Breast epithelium (tissue), 3 donors: ENCODE data around the gene PRPF19.

Experiments
- POLR2AphosphoS5 ChIP-seq, 3 donors: sonication (generic); formaldehyde crosslinking; IDR thresholded peaks; one replicate each; pipeline ENCODE4 v1.6.1; 2017; ENCODE audit warnings: antibody characterized with exemption in 3 of 3
- TF ChIP-seq, protein P1 (sequence below), 3 donors: fragments of 450-650 bp; IDR thresholded peaks; one replicate each; pipeline ENCODE4 v1.5.1; 2016 to 2017; ENCODE audit warnings: antibody characterized with exemption in 3 of 3, mild to moderate bottlenecking in 3 of 3, moderate library complexity in 3 of 3

DNA sequence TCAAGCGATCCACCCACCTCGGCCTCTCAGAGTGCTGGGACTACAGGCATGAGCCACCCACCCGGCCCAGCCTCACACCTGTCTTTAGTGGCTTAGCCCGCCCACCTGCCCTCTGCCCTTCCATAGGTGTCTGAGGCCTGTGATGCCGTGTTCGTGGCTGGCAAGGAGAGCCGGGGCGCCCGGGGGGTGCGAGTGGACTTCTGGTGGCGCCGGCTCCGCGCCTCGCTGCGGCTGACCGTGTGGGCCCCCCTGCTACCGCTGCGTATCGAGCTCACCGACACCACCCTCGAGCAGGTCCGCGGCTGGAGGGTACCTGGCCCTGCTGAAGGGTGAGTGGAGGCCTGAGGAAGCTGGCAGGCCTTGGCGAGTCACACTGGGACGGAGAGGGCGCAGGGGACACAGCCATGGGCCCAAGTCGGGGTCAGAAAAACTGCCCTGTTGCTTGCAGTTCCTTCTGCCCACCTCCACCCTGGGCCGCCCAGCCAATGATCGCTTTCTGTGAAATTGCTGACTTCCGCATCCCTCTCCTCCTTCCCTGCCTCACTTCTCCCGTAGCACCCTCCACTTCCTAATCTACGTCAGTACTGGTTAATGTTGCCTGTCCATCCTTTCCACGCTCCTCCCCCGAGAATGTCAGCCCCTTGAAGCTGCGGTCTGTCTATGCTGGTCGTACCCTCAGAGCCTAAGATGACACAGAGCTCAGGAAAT lies 27.2 kb upstream of the PRPF19 start:
- TF ChIP-seq POLR2AphosphoS5 (IDR thresholded peaks at IDR 0.05) = no peak
- TF ChIP-seq, protein P1, sequence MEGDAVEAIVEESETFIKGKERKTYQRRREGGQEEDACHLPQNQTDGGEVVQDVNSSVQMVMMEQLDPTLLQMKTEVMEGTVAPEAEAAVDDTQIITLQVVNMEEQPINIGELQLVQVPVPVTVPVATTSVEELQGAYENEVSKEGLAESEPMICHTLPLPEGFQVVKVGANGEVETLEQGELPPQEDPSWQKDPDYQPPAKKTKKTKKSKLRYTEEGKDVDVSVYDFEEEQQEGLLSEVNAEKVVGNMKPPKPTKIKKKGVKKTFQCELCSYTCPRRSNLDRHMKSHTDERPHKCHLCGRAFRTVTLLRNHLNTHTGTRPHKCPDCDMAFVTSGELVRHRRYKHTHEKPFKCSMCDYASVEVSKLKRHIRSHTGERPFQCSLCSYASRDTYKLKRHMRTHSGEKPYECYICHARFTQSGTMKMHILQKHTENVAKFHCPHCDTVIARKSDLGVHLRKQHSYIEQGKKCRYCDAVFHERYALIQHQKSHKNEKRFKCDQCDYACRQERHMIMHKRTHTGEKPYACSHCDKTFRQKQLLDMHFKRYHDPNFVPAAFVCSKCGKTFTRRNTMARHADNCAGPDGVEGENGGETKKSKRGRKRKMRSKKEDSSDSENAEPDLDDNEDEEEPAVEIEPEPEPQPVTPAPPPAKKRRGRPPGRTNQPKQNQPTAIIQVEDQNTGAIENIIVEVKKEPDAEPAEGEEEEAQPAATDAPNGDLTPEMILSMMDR (IDR thresholded peaks at IDR 0.05) = no peak
